Peyer's patch (tissue), 4 donors: Measurements from ENCODE around the gene RMP24.
"Not testable (repeated sequence)": the region's sequence is repeated elsewhere in the genome, so short reads cannot be mapped to it uniquely, and the experiment has no call there.

ENCODE experiments used
- DNase-seq, 3 donors: peaks; one replicate each; pipeline ENCODE4 v3.0.0-alpha.2; 2017 to 2019
- H3K27ac ChIP-seq, 4 donors: fragments of 200-600 bp; sonication (generic); one replicate each; pipeline ENCODE4 v1.5.1; 2016 to 2019
- H3K27me3 ChIP-seq, 2 donors: fragments of 200-600 bp; sonication (generic); one replicate each; pipeline ENCODE4 v1.5.1; 2019
- H3K36me3 ChIP-seq, 3 donors: fragments of 200-600 bp; sonication (generic); one replicate each; pipeline ENCODE4 v1.5.1; 2016 to 2019
- H3K4me1 ChIP-seq, 4 donors: fragments of 200-600 bp; sonication (generic); one replicate each; pipeline ENCODE4 v1.5.1; 2016 to 2019
- H3K4me3 ChIP-seq, 4 donors: fragments of 200-600 bp; sonication (generic); 1 replicate in 3 of 4; 2 replicates in 1 of 4; pipeline ENCODE4 v1.5.1; 2016 to 2019; ENCODE audit warnings: mild to moderate bottlenecking in 1 of 4
- H3K9me3 ChIP-seq, 4 donors: fragments of 200-600 bp; sonication (generic); one replicate each; pipeline ENCODE4 v1.5.1; 2016 to 2019; ENCODE audit warnings: mild to moderate bottlenecking in 1 of 4
- POLR2A ChIP-seq, 2 donors: fragments of 450-650 bp; IDR thresholded peaks; one replicate each; pipeline ENCODE4 v1.5.1; 2017; ENCODE audit warnings: antibody characterized with exemption in 2 of 2, mild to moderate bottlenecking in 2 of 2, moderate library complexity in 2 of 2
- TF ChIP-seq, protein P1 (sequence below), 6 experiments: fragments of 450-650 bp in 4 of 6; fragments of 200-600 bp in 2 of 6; sonication (generic) in 1 of 6; IDR thresholded peaks; one replicate each; pipeline ENCODE4 v1.5.1; 2017 to 2019; ENCODE audit warnings: antibody characterized with exemption in 6 of 6, mild to moderate bottlenecking in 3 of 6, moderate library complexity in 1 of 6

The RMP24 gene

DNA sequence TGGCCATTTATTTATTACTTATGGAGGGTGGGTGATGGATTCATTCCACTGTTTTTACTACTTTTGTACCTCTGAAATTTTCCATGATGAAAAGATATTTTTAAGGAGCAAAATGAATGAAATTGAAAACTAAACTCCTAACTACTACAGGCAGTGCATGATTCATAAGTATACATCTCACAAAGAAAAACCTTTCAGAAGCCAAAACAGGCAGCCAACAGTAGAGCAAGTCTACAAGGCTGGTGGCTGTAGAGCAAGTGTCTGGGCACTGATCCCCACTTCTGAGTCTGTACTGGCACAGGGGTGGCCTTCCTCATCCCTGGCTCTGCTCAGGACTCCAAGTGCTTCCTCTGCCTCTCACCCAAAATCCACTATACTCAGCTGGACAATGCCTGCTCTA, 8.2 kb upstream of the RMP24 start:
- Histone ChIP-seq H3K9me3 (peaks cover 0 to 6% (median 0%) of the 10 kb centered on the region in 4 donors), H3K4me1 (no peaks in the 10 kb centered on the region), H3K4me3 (no peak overlapping the region), H3K27ac (no peak overlapping the region), H3K36me3 (no peaks in the 10 kb centered on the region), H3K27me3 (no peaks in the 10 kb centered on the region)
- DNase-seq: no peak
- TF ChIP-seq POLR2A (IDR thresholded peaks at IDR 0.05): no peak
- TF ChIP-seq, protein P1, sequence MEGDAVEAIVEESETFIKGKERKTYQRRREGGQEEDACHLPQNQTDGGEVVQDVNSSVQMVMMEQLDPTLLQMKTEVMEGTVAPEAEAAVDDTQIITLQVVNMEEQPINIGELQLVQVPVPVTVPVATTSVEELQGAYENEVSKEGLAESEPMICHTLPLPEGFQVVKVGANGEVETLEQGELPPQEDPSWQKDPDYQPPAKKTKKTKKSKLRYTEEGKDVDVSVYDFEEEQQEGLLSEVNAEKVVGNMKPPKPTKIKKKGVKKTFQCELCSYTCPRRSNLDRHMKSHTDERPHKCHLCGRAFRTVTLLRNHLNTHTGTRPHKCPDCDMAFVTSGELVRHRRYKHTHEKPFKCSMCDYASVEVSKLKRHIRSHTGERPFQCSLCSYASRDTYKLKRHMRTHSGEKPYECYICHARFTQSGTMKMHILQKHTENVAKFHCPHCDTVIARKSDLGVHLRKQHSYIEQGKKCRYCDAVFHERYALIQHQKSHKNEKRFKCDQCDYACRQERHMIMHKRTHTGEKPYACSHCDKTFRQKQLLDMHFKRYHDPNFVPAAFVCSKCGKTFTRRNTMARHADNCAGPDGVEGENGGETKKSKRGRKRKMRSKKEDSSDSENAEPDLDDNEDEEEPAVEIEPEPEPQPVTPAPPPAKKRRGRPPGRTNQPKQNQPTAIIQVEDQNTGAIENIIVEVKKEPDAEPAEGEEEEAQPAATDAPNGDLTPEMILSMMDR (IDR thresholded peaks at IDR 0.05): no peak

DNA sequence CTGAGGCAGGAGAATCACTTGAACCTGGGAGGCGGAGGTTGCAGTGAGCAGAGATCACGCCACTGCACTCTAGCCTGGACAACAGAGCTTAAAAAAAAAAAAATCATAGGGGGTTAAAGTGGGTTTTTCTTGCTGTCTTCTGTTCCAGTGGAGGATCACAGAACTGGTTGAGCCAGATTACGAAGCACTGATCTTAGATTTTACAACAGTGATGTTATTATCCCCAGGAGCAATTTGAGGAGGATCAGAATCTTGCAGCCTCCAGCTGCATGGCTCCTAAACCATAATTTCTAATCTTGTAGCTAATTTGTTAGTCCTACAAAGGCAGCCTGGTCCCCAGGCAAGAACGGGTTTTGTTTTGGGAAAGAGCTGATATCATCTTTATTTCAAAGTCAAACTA, 4.6 kb upstream of the RMP24 start:
- H3K36me3 ChIP-seq, H3K9me3 ChIP-seq, H3K4me3 ChIP-seq, H3K4me1 ChIP-seq, DNase-seq, H3K27ac ChIP-seq, H3K27me3 ChIP-seq: not testable (repeated sequence)

DNA sequence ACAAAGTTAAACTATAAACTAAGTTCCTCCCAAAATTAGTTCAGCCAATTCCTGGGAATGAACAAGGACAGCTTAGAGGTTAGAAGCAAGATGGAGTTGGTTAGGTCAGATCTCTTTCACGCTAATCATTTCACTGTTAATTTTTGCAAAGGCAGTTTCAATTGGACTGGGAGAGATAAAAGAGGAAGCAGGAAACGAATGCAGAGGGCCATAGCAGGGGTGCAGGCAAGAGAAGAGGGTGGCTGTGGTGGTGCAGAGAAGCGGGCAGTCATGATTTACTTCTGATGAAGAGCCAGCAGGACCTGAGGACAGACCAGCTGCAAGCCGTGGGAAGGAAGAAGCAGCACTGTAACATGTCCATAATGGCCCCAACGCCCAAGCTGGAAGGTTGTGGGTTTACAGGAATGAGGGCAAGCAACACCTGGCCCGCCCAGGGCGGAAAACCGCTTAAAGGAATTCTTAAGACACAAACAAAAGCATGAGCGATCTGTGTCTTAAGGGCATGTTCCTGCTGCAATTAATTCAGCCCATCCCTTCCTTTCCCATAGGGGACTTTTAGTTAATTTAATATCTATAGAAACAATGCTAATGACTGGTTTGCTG, 4.1 kb upstream of the RMP24 start:
- Histone ChIP-seq H3K27me3 (no peaks in the 10 kb centered on the region), H3K4me3 (no peak overlapping the region), H3K9me3 (no peaks in the 10 kb centered on the region), H3K36me3 (no peaks in the 10 kb centered on the region), H3K4me1 (peaks cover 0 to 8% (median 4%) of the 10 kb centered on the region in 4 donors), H3K27ac (no peak overlapping the region)
- no peak for DNase-seq
- TF ChIP-seq, protein P1 (IDR thresholded peaks at IDR 0.05): no peak
- TF ChIP-seq POLR2A (IDR thresholded peaks at IDR 0.05): no peak

DNA sequence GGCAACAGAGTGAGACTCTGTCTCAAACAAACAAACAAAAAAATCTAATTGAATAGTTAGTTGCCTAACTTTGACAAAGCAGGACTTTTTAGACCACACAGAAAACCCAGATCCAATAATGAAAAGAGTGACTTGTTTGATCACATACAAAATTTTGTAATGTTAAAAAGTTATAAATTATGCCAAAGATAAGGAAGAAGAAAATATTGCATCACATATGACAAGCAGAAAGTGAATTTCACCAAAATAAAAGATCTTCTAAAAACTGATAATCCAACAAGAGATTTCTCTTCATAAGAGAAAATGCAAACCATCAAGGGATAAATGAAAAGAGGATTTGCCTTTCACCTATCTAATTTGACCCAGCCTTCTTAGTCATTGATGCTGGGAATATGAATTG, 2.8 kb upstream of the RMP24 start:
- H3K9me3 ChIP-seq: no peaks in the 10 kb centered on the region
- no peak overlapping the region for H3K4me3 ChIP-seq
- H3K4me1 ChIP-seq: peaks cover 0 to 14% (median 9%) of the 10 kb centered on the region in 4 donors
- H3K27ac ChIP-seq: no peak overlapping the region
- no peaks in the 10 kb centered on the region for H3K27me3 ChIP-seq
- DNase-seq: no peak
- H3K36me3 ChIP-seq: peaks cover 0 to under 1% (median 0%) of the 10 kb centered on the region in 3 donors
- TF ChIP-seq, protein P1 (IDR thresholded peaks at IDR 0.05): no peak
- TF ChIP-seq POLR2A (IDR thresholded peaks at IDR 0.05): no peak

DNA sequence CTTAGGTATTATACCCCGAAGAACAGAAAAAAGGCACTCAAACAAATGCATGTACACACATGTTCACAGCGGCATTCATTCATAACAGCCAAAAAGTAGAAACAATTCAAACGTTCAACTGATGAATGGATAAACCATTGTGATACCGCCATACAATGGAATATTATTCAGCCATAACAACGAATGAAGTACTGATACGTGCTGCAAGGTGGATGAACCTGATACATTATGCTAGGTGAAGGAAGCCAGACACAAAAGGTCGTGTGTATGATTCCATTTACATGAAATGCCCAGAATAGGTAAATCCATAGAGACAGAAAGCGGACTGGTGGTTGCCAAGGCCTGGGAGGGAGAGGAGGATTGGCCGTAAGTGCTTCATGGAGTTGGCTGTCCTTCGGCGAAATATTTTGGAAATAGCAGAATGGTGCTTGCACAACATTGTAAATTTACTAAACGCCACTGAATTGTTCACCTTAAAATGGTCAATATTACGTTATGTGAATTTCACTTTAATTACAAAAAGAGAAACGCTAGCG, 750 bp upstream of the RMP24 start:
- no peak for DNase-seq
- TF ChIP-seq POLR2A (IDR thresholded peaks at IDR 0.05): no peak
- TF ChIP-seq, protein P1 (IDR thresholded peaks at IDR 0.05): no peak
- peak overlapping the region; percentile 82 to 93 (median 88) for H3K27ac ChIP-seq

DNA sequence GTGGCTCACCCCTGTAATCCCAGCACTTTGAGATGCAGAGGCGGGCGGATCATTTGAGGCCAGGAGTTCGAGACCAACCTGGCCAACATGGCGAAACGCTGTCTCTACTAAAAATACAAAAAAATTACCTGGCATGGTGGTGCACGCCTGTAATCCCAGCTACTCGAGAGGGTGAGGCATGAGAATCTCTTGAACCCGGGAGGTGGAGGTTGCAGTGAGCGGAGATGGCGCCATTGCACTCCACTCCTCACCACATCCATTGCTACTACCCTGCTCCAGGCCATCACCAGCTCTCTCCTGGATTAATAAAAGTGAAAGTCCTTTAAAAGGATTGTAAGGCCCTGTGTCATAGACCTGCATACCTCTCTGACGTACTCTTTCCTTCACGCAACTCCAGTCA, 1.2 kb downstream of the RMP24 start:
- Histone ChIP-seq H3K4me1 (peaks cover 0 to 14% (median 9%) of the 10 kb centered on the region in 4 donors), H3K4me3 (peak overlapping the region in 3 of 4 donors; percentile 71 to 82 (median 76))

More for the DNA sequence above, 750 bp upstream of the RMP24 start:
- no peaks in the 10 kb centered on the region for H3K27me3 ChIP-seq
- H3K4me1 ChIP-seq: peaks cover 0 to 14% (median 9%) of the 10 kb centered on the region in 4 donors
- H3K9me3 ChIP-seq: no peaks in the 10 kb centered on the region
- H3K4me3 ChIP-seq: peak overlapping the region; percentile 71 to 82 (median 76)
- H3K36me3 ChIP-seq: peaks cover 0 to 14% (median 0%) of the 10 kb centered on the region in 3 donors

More for the DNA sequence above, 1.2 kb downstream of the RMP24 start:
- H3K27ac ChIP-seq: no peak overlapping the region
- no peaks in the 10 kb centered on the region for H3K9me3 ChIP-seq
- TF ChIP-seq, protein P1 (IDR thresholded peaks at IDR 0.05): no peak
- no peak for TF ChIP-seq POLR2A (IDR thresholded peaks at IDR 0.05)
- no peak for DNase-seq
- H3K36me3 ChIP-seq: peaks cover 0 to 34% (median 0%) of the 10 kb centered on the region in 3 donors
- no peaks in the 10 kb centered on the region for H3K27me3 ChIP-seq
